HepG2 (cell line): ENCODE data around the gene NAPEPLD. TPM values are rescaled to one million over a fixed set of nuclear protein-coding genes. Genes with fewer than 3 reads are reported as not detected.

ENCODE experiments used
- ATAC-seq: fragments of 200-7000 bp; cut with Tn5 transposase; 3 replicates; pipeline ENCODE4 v1.9.1; 2020; ENCODE audit warnings: mild to moderate bottlenecking, moderate library complexity
- BruUV-seq: library from RNA; stranded (reverse); fragments of 400-500 nt; replicated peaks from 2 replicates; lab custom pipeline; 2021; lab: Mats Ljungman, UMichigan
- CTCF ChIA-PET: fragments of 300-600 bp; formaldehyde crosslinking; extraction: SDS; loops from one replicate; lab custom pipeline; 2021; ENCODE audit warnings: low total read pairs, inconsistent platforms, low intra/inter-chr PET ratio; lab: Yijun Ruan, JAX
- POLR2A ChIA-PET: fragments of 350-600 bp; sonication (Branson Sonifier 250); formaldehyde crosslinking; loops from one replicate; lab custom pipeline; 2020; ENCODE audit warnings: antibody characterized with exemption, inconsistent platforms; lab: Yijun Ruan, JAX
- DNase-seq: peaks from one replicate; pipeline ENCODE4 v3.0.0-alpha.2; 2015; ENCODE audit warnings: low spot score
- FAIRE-seq: peaks from 3 replicates; lab custom pipeline; 2011; peaks lifted over from hg19 to GRCh38; lab: Jason Lieb, UNC
- H2AFZ ChIP-seq: one replicate; pipeline ENCODE4 v1.6.1; 2011; ENCODE audit warnings: low read length, inconsistent platforms
- H3K27ac ChIP-seq: fragments of 300-600 bp; 3 replicates; pipeline ENCODE4 v1.8.0; 2011; ENCODE audit warnings: mixed run types, mild to moderate bottlenecking, mixed read lengths, low read length, inconsistent platforms; ENCODE audit not compliant: insufficient read depth; ENCODE audit errors: extremely low read length
- H3K27me3 ChIP-seq, 2 experiments: fragments of 200-600 bp in 1 of 2; 2 replicates in 1 of 2; 3 replicates in 1 of 2; pipeline versions ENCODE4 v1.6.0 to v1.8.0; 2011; ENCODE audit warnings: low read length in 2 of 2, mild to moderate bottlenecking in 2 of 2, moderate library complexity in 2 of 2, inconsistent platforms in 1 of 2; ENCODE audit not compliant: insufficient read depth in 2 of 2, control insufficient read depth in 1 of 2
- H3K36me3 ChIP-seq, 2 experiments: fragments of 200-600 bp in 1 of 2; replicated peaks in 1 of 2; 2 replicates in 1 of 2; 3 replicates in 1 of 2; pipeline versions ENCODE4 v1.5.1 to v1.8.0; 2011; ENCODE audit warnings: low read length in 2 of 2, inconsistent platforms in 1 of 2; ENCODE audit not compliant: insufficient read depth in 2 of 2, control insufficient read depth in 1 of 2
- H3K4me1 ChIP-seq: 2 replicates; pipeline ENCODE4 v1.5.1; 2012; ENCODE audit warnings: low read length, inconsistent platforms; ENCODE audit not compliant: insufficient read depth
- H3K4me2 ChIP-seq: 2 replicates; pipeline ENCODE4 v1.6.0; 2011; ENCODE audit warnings: low read depth, low read length, inconsistent platforms
- H3K4me3 ChIP-seq, 3 experiments: fragments of 200-600 bp in 1 of 3; sonication (generic), shearing (Covaris generic) in 1 of 3; replicated peaks in 1 of 3; 2 replicates each; pipeline ENCODE4 v1.5.1; 2011 to 2016; ENCODE audit warnings: low read length in 3 of 3, inconsistent platforms in 2 of 3, low read depth in 2 of 3, mild to moderate bottlenecking in 2 of 3, control low read depth in 1 of 3, mixed read lengths in 1 of 3; ENCODE audit not compliant: insufficient read depth in 1 of 3
- H3K79me2 ChIP-seq: one replicate; pipeline ENCODE4 v1.6.1; 2011; ENCODE audit warnings: low read length, inconsistent platforms; ENCODE audit not compliant: insufficient read depth
- H3K9ac ChIP-seq: 2 replicates; pipeline ENCODE4 v1.6.0; 2011; ENCODE audit warnings: mild to moderate bottlenecking, low read depth, low read length, inconsistent platforms; ENCODE audit not compliant: insufficient read depth
- H3K9me3 ChIP-seq: 2 replicates; pipeline ENCODE4 v1.5.1; 2012; ENCODE audit warnings: mild to moderate bottlenecking, low read length
- H4K20me1 ChIP-seq: 2 replicates; pipeline ENCODE4 v1.6.0; 2011; ENCODE audit warnings: inconsistent platforms, mild to moderate bottlenecking, low read length, moderate library complexity; ENCODE audit not compliant: insufficient read depth
- BORCS8-MEF2B ChIP-seq: sonication (generic); formaldehyde crosslinking; IDR thresholded peaks from 2 replicates; pipeline ENCODE4 v1.8.0; 2022; ENCODE audit warnings: mild to moderate bottlenecking, missing genetic modification reagents
- CBX2 ChIP-seq, 2 experiments: fragments of 200-600 bp in 1 of 2; sonication (generic); formaldehyde crosslinking in 1 of 2; IDR thresholded peaks; 2 replicates each; pipeline versions ENCODE4 v1.7.0 to v1.8.1; 2018 to 2022; ENCODE audit warnings: low read depth in 2 of 2, low read length in 1 of 2, mild to moderate bottlenecking in 1 of 2, missing genetic modification reagents in 1 of 2
- ELK4 ChIP-seq: sonication (generic); formaldehyde crosslinking; IDR thresholded peaks from 2 replicates; pipeline ENCODE4 v1.9.0; 2021; ENCODE audit warnings: missing genetic modification reagents, borderline replicate concordance
- GTF3A ChIP-seq: sonication (generic); formaldehyde crosslinking; conservative IDR thresholded peaks from 2 replicates; pipeline ENCODE4 v1.4.0; 2020; ENCODE audit warnings: mild to moderate bottlenecking, missing genetic modification reagents
- MIXL1 ChIP-seq: IDR thresholded peaks from 2 replicates; pipeline ENCODE4 v1.6.1; 2016
- PAF1 ChIP-seq: IDR thresholded peaks from 2 replicates; pipeline ENCODE4 v1.6.1; 2016; ENCODE audit warnings: missing genetic modification reagents, missing compliant biosample characterization
- PLRG1 ChIP-seq: fragments of 450-650 bp; conservative IDR thresholded peaks from 2 replicates; pipeline ENCODE4 v1.6.1; 2016
- SALL1 ChIP-seq: sonication (generic); formaldehyde crosslinking; IDR thresholded peaks from 2 replicates; pipeline ENCODE4 v1.8.0; 2022; ENCODE audit warnings: mild to moderate bottlenecking, missing genetic modification reagents
- ZNF644 ChIP-seq: IDR thresholded peaks from 2 replicates; pipeline ENCODE4 v1.6.1; 2016; ENCODE audit warnings: low read depth
- in situ Hi-C: cut with HindIII; loops from 2 replicates; pipeline ENCODE4 v1.10.0; 2017; ENCODE audit warnings: low pct_unique_long_range_greater_than_20kb; ENCODE audit not compliant: extremely low pct_ligation_motif_present
- intact Hi-C: fragments of 100-400 bp; cut with micrococcal nuclease; formaldehyde crosslinking; loops from one replicate; pipeline ENCODE4 v1.10.0; 2022; ENCODE audit not compliant: unreplicated experiment
- polyA plus RNA-seq, 8 experiments: library from polyadenylated mRNA; depleted of rRNA in 3 of 8; stranded (reverse) in 7 of 8; unstranded in 1 of 8; fragments of >200 nt; fragmentation: Illumina TruSeq in 4 of 8; extraction: Trizol in 4 of 8; gene quantifications; 2 replicates each; pipeline versions ENCODE4 v1.2.1 to v1.2.3, GENCODE V29; 2011 to 2016; ENCODE audit warnings: low read depth in 4 of 8, missing spikeins in 1 of 8, mixed read lengths in 1 of 8; ENCODE audit not compliant: insufficient read depth in 1 of 8
- total RNA-seq, 5 experiments: library from RNA; depleted of rRNA; stranded (reverse); fragments of >200 nt; fragmentation: Illumina TruSeq; extraction: Trizol; gene quantifications; 2 replicates each; pipeline ENCODE4 v1.2.3, GENCODE V29; 2016; ENCODE audit warnings: low read depth in 1 of 5
- TF ChIP-seq, protein P1 (sequence below): sonication (generic); formaldehyde crosslinking; IDR thresholded peaks from 2 replicates; pipeline ENCODE4 v1.4.0; 2020; ENCODE audit warnings: missing genetic modification reagents, mild to moderate bottlenecking, borderline replicate concordance
- TF ChIP-seq, protein P2 (sequence below): sonication (generic); formaldehyde crosslinking; IDR thresholded peaks from 2 replicates; pipeline ENCODE4 v1.4.0; 2020; ENCODE audit warnings: missing genetic modification reagents
- TF ChIP-seq, protein P3 (sequence below): sonication (generic); formaldehyde crosslinking; IDR thresholded peaks from 2 replicates; pipeline ENCODE4 v1.5.0; 2020; ENCODE audit warnings: missing genetic modification reagents

The NAPEPLD gene
- total and polyA plus RNA-seq, 2 of the 13 experiments (the other 11 are each of a cell fraction or from before 2014, with no cell fraction given), result 3.4 to 5.6 TPM

DNA sequence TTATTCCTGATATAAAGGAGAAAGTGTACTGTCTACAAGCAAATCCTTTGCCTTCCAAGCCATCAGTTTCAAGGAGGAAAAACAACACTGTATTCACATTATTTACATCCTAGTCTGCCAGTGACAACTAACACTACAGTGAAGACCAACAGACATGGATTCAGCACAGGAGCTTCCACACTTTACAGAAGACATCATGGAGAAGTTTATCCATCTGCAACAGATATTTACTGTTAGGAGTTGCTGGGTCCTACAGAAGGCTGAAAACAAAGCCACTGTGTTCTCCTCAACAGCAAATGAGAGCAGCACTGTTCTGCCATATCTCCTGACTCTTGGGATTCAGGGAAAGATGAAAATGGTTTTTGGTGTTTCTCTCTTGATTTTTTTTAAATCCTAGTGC, 31.9 kb downstream of the NAPEPLD start:
- Histone ChIP-seq H3K79me2 (no peaks in the 10 kb centered on the region), H3K27ac (no peak overlapping the region), H3K36me3 (peaks cover 6 to 12% of the 10 kb centered on the region in 2 experiments), H3K9ac (no peak overlapping the region), H3K4me2 (no peak overlapping the region), H2AFZ (no peak overlapping the region), H3K27me3 (no peaks in the 10 kb centered on the region), H3K9me3 (no peaks in the 10 kb centered on the region), H3K4me1 (no peaks in the 10 kb centered on the region), H3K4me3 (no peak overlapping the region), H4K20me1 (no peaks in the 10 kb centered on the region)
- ChIA-PET CTCF (no interaction called here), POLR2A (no interaction called here)
- in situ Hi-C loops (no loop called here), intact Hi-C loops (no loop called here)
- ATAC-seq, result no peak
- FAIRE-seq, result no peak
- BruUV-seq, result no TSS peak
- TF ChIP-seq CBX2 (IDR thresholded peaks at IDR 0.05; ENCODE audit: low read depth, low read length) (no peak), CBX2 (CRISPR knock-in tag; IDR thresholded peaks at IDR 0.05; ENCODE audit: low read depth) (no peak), GTF3A (no peak), PAF1 (CRISPR knock-in tag) (no peak), SALL1 (no peak), PLRG1 (no peak), ZNF644 (CRISPR knock-in tag) (no peak), MIXL1 (no peak), BORCS8-MEF2B (CRISPR knock-in tag) (no peak), ELK4 (CRISPR knock-in tag) (no peak)
- TF ChIP-seq, protein P1, sequence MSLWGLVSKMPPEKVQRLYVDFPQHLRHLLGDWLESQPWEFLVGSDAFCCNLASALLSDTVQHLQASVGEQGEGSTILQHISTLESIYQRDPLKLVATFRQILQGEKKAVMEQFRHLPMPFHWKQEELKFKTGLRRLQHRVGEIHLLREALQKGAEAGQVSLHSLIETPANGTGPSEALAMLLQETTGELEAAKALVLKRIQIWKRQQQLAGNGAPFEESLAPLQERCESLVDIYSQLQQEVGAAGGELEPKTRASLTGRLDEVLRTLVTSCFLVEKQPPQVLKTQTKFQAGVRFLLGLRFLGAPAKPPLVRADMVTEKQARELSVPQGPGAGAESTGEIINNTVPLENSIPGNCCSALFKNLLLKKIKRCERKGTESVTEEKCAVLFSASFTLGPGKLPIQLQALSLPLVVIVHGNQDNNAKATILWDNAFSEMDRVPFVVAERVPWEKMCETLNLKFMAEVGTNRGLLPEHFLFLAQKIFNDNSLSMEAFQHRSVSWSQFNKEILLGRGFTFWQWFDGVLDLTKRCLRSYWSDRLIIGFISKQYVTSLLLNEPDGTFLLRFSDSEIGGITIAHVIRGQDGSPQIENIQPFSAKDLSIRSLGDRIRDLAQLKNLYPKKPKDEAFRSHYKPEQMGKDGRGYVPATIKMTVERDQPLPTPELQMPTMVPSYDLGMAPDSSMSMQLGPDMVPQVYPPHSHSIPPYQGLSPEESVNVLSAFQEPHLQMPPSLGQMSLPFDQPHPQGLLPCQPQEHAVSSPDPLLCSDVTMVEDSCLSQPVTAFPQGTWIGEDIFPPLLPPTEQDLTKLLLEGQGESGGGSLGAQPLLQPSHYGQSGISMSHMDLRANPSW (CRISPR knock-in tag), result no peak
- TF ChIP-seq, protein P2, sequence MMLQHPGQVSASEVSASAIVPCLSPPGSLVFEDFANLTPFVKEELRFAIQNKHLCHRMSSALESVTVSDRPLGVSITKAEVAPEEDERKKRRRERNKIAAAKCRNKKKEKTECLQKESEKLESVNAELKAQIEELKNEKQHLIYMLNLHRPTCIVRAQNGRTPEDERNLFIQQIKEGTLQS (CRISPR knock-in tag), result no peak
- TF ChIP-seq, protein P3, sequence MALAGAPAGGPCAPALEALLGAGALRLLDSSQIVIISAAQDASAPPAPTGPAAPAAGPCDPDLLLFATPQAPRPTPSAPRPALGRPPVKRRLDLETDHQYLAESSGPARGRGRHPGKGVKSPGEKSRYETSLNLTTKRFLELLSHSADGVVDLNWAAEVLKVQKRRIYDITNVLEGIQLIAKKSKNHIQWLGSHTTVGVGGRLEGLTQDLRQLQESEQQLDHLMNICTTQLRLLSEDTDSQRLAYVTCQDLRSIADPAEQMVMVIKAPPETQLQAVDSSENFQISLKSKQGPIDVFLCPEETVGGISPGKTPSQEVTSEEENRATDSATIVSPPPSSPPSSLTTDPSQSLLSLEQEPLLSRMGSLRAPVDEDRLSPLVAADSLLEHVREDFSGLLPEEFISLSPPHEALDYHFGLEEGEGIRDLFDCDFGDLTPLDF (CRISPR knock-in tag), result no peak
- DNase-seq, result no peak
